Gastrocnemius medialis (tissue), 4 donors: ENCODE data around the gene XYLT1.

Experiments
- CTCF ChIP-seq, 5 experiments: fragments of 450-650 bp in 3 of 5; fragments of 200-600 bp in 2 of 5; sonication (generic) in 2 of 5; IDR thresholded peaks in 4 of 5; conservative IDR thresholded peaks in 1 of 5; 1 replicate in 4 of 5; 2 replicates in 1 of 5; pipeline ENCODE4 v1.5.1; 2016 to 2019; ENCODE audit warnings: antibody characterized with exemption in 5 of 5, mild to moderate bottlenecking in 3 of 5, moderate library complexity in 3 of 5
- POLR2A ChIP-seq, 2 donors: fragments of 450-650 bp; IDR thresholded peaks; one replicate each; pipeline ENCODE4 v1.6.1; 2017; ENCODE audit warnings: antibody characterized with exemption in 2 of 2, mild to moderate bottlenecking in 2 of 2, moderate library complexity in 2 of 2

- TF ChIP-seq POLR2A (IDR thresholded peaks at IDR 0.05) (no peak), CTCF (IDR thresholded peaks at IDR 0.05 in 4 of 5, conservative IDR thresholded peaks at IDR 0.05 in 1 of 5) (no peak)
Measured at GRCh38 chr16:17351441-17352035, 119.2 kb downstream of the XYLT1 start.
